A549 treated with Mapracorat at 1 μM for 4 hours (cell line): ENCODE results near the gene LZTS3. TPM values are rescaled to one million over a fixed set of nuclear protein-coding genes. Genes with fewer than 3 reads are reported as not detected.

Experiments
- total RNA-seq: library from RNA; stranded (reverse); fragments of 200-300 nt; extraction: Qiagen RNA extraction; gene quantifications from 5 replicates; pipeline ENCODE4 v1.2.3, GENCODE V29; 2022

LZTS3 gene
- total RNA-seq: 4.0 to 5.5 TPM (median 5.2 TPM) in 5 replicates

DNA sequence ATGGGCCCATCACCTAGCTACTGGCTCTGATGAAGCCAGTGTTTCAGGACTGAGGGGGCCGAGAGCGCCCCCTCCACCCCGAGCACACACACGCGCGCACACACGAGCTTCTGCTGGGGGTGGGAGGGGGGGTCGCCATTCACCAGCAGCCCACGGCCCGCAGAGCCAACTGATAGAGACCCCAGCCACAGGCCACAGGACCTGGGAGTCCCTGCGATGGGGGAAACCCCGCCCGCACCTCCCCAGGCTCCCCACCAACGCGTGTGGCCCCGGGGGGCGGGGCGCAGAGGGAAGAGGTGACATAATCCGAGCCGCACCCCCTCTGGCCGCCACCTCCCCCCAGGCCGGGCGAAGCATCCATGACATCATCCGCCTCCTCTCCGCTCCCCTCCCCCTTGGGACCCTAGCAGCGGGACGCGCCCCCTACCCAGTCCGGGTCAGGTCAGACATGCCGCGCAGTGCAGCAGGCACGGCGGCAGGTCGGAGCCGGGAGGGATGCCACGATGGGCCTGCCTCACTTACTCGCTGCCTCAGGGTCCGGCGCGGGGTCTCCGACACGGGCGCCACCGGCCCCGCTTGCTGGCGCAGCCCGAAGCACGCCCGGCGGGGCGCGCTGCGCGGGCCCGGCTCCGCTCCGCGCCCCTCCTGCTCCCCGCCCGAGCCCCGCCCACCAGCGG lies at the start of gene LZTS3:
TSS of gene LZTS3 (minus strand) at position 617 of the 677 bp plus-strand sequence. CDS start 6,386 bp downstream, outside the sequence.

DNA sequence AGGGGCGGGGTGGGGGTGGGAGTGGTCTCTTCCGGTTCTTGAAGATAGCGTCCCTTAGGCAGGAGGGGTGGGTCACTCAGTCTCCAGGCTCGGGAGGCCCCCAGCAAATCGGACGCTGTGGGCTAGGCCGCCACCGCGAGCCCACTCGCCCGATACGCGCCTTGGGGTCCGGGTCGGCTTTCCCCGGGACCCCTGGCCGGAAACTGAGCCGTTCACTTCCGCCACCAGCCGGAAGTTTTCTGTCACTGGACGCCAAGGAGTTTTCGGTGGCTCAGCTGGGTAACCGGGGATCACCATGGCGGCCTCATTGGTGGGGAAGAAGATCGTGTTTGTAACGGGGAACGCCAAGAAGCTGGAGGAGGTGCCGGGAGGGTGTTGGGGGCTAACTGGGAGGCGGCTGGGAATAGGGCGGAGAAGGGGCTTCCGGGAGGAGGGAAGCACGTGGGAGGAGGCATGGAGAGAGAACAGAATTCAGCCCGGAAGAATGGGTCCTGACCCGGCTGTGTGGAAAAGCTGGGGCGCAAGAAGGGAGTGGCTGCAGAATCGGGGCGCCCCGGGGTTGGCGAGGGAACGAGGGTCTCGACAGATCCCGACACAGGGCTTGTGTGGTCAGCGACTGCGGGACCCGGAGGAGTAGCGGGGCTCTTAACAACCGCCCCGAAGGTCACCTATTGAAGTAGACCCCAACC lies 36.1 kb upstream of the LZTS3 start, which contains the start of gene ITPA:
TSS of gene ITPA (plus strand) at position 242 of the 689 bp plus-strand sequence. CDS start at position 296, 54 bp downstream.

DNA sequence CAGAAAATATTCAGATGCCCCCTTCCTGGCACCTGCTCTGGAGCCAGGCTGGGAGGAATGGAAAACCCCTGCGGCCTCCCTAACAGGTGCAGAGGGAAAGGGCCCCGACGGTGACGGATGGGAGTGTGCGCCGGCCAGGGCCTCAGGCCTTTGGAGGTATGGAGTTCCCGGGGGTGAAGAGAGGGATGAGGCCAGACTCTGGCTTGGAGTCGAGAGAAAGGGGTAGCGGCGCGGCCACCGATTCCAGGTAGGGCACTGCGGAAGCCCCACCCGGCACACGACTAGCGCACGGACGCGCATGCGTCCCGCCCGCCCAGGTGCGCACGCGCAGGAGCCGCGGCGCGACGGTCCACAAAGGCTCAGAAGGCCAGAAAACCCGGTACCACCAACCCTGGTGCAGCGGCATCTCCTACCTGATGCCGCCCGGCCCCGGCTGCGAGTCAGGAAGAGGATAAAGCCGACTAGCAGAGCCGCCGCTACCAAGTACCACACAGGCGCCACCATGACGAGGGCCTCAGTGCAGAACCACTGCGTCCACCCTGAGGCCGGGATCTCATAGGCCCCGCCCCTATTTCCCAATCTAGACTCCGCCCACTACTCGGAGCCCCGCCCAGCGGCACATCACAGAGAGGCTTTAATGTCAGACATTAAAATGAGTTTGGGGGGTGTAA lies 30.9 kb upstream of the LZTS3 start, which contains the start of gene DDRGK1:
TSS of gene DDRGK1 (minus strand) at position 559 of the 671 bp plus-strand sequence. CDS start at position 504, 55 bp downstream.

Other genes starting within 250 kb of the LZTS3 start
- 0.41 TPM in 1 of 5 replicates, not detected in the others for gene GNRH2, start 129.9 kb downstream of the LZTS3 start, total RNA-seq
- 107 to 165 TPM (median 150 TPM) in 5 replicates for gene MRPS26, start 127.5 kb downstream of the LZTS3 start, total RNA-seq
- not detected in 5 replicates for gene OXT, start 101.9 kb downstream of the LZTS3 start, total RNA-seq
- not detected in 5 replicates for gene AVP, start 88.8 kb downstream of the LZTS3 start, total RNA-seq
- 47.0 to 51.4 TPM (median 50.9 TPM) in 5 replicates for gene FASTKD5, start 13.7 kb downstream of the LZTS3 start, total RNA-seq
- gene UBOX5, start 13.7 kb downstream of the LZTS3 start, total RNA-seq: 4.5 to 5.7 TPM (median 5.4 TPM) in 5 replicates
- 73.3 to 106 TPM (median 95.1 TPM) in 5 replicates for gene DDRGK1, start 31.1 kb upstream of the LZTS3 start, total RNA-seq
- 126 to 143 TPM (median 130 TPM) in 5 replicates for gene ITPA, start 35.9 kb upstream of the LZTS3 start, total RNA-seq
- gene SLC4A11, start 65.6 kb upstream of the LZTS3 start, total RNA-seq: 8.7 to 10.7 TPM (median 9.9 TPM) in 5 replicates
- 5.2 to 7.3 TPM (median 6.4 TPM) in 5 replicates for gene DNAAF9, start 234.1 kb upstream of the LZTS3 start, total RNA-seq